ENCODE results near the gene SLMAP.

DNA sequence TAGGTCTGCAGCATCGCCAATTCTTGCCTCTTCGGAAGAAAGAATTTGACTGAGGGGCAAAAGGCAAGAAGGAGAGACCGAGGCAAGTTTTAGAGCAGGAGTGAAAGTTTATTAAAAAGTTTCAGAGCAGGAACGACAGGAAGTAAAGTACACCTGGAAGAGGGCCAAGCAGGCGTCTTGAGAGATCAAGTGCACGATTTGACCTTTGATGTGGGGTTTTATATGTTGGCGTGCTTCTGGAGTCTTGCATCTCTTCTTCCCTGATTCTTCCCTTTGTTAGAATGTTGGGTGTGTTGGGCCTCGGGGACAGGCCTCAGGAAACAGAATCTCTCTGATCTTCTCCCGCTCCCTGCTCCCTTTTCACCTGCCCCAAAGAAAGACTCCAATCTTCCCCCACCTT lies 211.5 kb downstream of the SLMAP start:
- TF ChIP-seq POLR2A (IDR thresholded peaks at IDR 0.05), result no peak
- TF ChIP-seq CTCF (IDR thresholded peaks at IDR 0.05), result no peak
- TF ChIP-seq POLR2AphosphoS5 (IDR thresholded peaks at IDR 0.05), result no peak

Data from sigmoid colon (tissue), 4 donors.